ENCODE results near the gene C1QB.

- TF ChIP-seq POLR2A (IDR thresholded peaks at IDR 0.05; ENCODE audit: low read length): no peak
- no peak for TF ChIP-seq CTCF (IDR thresholded peaks at IDR 0.05)
These were observed 27.7 kb downstream of the C1QB start for GRCh38 chr1:22680726-22681125.
